Activated naive CD8-positive, alpha-beta T cell treated with anti-CD3 and anti-CD28 coated beads, Interleukin-2, amount 10 ng/mL, durations not matched to agents 7 days and 5 days (primary cell): ENCODE measurements around the gene BAIAP2L1. TPM values are rescaled to one million over a fixed set of nuclear protein-coding genes. Genes with fewer than 3 reads are reported as not detected.
A peak's percentile ranks its signal among the peaks of the same experiment; 100 is the strongest.

Experiments used
- ATAC-seq: fragments of 150-1000 bp; cut with Tn5 transposase; one replicate; pipeline ENCODE4 v1.10.0; 2021; ENCODE audit warnings: low read depth, moderate library complexity
- POLR2A ChIA-PET: fragments of 350-600 bp; sonication (Branson Sonifier 250); formaldehyde crosslinking; loops from one replicate; lab custom pipeline; 2021; ENCODE audit warnings: antibody characterized with exemption; lab: Charles Lee
- DNase-seq: peaks from one replicate; pipeline ENCODE4 v3.0.0; 2021
- H3K27ac Mint-ChIP-seq: one replicate; pipeline ENCODE4 v1.8.0; 2022; ENCODE audit warnings: mild to moderate bottlenecking, mixed read lengths
- H3K27me3 Mint-ChIP-seq: one replicate; pipeline ENCODE4 v1.8.0; 2022; ENCODE audit warnings: mild to moderate bottlenecking, moderate library complexity, mixed read lengths
- H3K36me3 Mint-ChIP-seq: one replicate; pipeline ENCODE4 v1.8.0; 2021; ENCODE audit warnings: mild to moderate bottlenecking, mixed read lengths
- H3K4me1 Mint-ChIP-seq: one replicate; pipeline ENCODE4 v1.8.0; 2021; ENCODE audit warnings: mixed read lengths
- H3K4me3 Mint-ChIP-seq: one replicate; pipeline ENCODE4 v1.8.0; 2022; ENCODE audit warnings: mild to moderate bottlenecking, moderate library complexity, mixed read lengths
- H3K9me3 Mint-ChIP-seq: one replicate; pipeline ENCODE4 v1.8.0; 2021; ENCODE audit warnings: mixed read lengths
- total RNA-seq, 2 experiments: library from RNA; stranded (reverse); gene quantifications; one replicate each; pipeline ENCODE4 v1.2.3, GENCODE V29; 2021

Gene BAIAP2L1
- total RNA-seq, 2 experiments from 2014 or later, result 1.4 to 2.2 TPM

DNA sequence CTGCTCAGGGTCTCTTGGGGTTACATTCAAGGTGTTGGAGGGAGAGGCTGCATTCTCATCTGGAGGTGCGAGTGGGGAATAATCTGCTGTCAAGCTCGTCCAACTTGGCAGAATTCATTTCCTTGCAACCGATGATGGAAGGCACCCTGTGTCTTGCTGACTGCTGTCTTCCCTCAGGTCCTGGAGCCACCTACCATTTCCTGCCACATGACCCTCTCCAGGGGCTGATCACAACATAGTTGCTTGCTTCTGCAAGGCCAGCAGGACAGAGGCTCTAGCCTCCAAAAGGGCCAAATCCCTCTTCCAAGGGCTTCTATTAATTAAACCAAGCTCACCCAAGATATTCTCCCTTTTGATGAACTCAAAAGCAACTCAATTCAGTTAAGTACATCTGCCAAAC is 133.6 kb downstream of the BAIAP2L1 start:
- DNase-seq (no peak), ATAC-seq (no peak)
- Mint-ChIP-seq H3K4me3 (no peak overlapping the region), H3K36me3 (peaks cover 10% of the 10 kb centered on the region), H3K27ac (no peak overlapping the region), H3K4me1 (no peaks in the 10 kb centered on the region), H3K9me3 (no peaks in the 10 kb centered on the region), H3K27me3 (no peaks in the 10 kb centered on the region)
- POLR2A ChIA-PET, result no interaction called here

DNA sequence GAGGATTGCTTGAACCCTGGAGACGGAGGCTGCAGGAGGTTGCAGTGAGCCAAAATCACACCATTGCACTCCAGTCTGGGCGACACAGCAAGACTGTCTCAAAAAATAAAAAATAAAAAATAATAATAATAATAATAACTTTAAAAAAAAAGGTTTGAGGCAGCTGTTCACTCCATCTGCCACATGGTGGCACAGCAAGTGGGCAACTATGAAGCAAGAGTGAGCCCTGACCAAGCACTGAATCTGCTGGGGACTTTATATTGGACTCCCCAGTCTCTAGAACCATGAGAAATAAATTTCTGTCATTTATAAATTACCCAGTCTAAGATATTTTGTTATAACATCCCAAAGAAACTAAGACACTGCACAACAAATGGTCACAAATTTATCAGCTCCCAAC is 134.1 kb downstream of the BAIAP2L1 start:
- H3K4me3 Mint-ChIP-seq, result no peak overlapping the region
- ATAC-seq, result no peak
- H3K4me1 Mint-ChIP-seq, result no peaks in the 10 kb centered on the region

DNA sequence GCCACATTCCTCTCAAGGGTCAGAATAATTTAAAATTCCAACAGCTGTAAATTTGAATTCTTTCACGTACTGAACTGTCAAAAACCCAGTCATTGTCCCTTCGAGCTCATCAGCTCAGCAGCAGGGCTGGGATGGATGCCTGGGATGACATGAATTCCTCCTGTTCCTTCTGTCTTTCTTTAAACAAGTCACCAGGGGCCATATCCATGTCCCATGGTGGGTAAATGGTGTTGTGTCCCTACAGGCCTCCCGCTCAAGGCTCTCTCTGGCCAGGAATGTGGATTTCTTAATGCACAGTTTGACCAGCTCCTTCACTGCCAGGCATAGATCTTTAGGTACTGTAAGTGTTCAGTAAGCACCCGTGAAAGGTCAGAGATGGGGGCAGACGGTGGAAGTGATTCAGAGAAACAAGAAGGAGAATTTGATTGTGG is 135.0 kb downstream of the BAIAP2L1 start:
- Mint-ChIP-seq H3K4me1 (no peaks in the 10 kb centered on the region), H3K36me3 (peaks cover 17% of the 10 kb centered on the region), H3K9me3 (no peaks in the 10 kb centered on the region), H3K4me3 (no peak overlapping the region), H3K27me3 (no peaks in the 10 kb centered on the region), H3K27ac (no peak overlapping the region)
- POLR2A ChIA-PET, result no interaction called here
- ATAC-seq, result no peak
- DNase-seq, result no peak

More for the DNA sequence above, 134.1 kb downstream of the BAIAP2L1 start:
- Mint-ChIP-seq H3K9me3 (no peaks in the 10 kb centered on the region), H3K27ac (no peak overlapping the region), H3K36me3 (peaks cover 11% of the 10 kb centered on the region), H3K27me3 (no peaks in the 10 kb centered on the region)
- POLR2A ChIA-PET, result interaction anchor here (0.5 kb wide), 1 partner anchor 65 kb away, joined by 4 read pairs; no protein-coding TSS in a partner anchor
- DNase-seq, result no peak

DNA sequence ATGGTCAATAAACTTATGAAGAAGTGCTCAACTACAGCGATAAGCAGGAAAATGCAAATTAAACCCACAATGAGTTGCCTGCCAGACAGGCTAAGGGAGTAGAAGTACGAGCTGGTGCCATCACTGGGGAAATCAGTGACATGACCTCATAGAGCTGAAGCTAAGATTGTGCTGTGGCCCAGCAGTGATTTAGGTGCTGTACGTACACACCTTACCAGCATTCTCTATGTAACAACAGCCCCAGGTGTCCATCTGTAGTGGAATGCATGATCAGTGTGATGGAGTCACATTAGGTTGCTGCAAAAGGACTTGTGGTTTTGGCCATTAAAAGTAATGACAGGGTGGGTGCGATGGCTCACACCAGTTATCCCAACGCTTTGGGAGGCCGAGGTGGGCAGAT is 143.2 kb downstream of the BAIAP2L1 start:
- Mint-ChIP-seq H3K4me1 (peaks cover 24% of the 10 kb centered on the region), H3K4me3 (no peak overlapping the region), H3K27me3 (no peaks in the 10 kb centered on the region), H3K36me3 (peaks cover 42% of the 10 kb centered on the region), H3K27ac (no peak overlapping the region), H3K9me3 (peaks cover 2% of the 10 kb centered on the region)
- POLR2A ChIA-PET, result no interaction called here
- no peak for DNase-seq
- no peak for ATAC-seq

DNA sequence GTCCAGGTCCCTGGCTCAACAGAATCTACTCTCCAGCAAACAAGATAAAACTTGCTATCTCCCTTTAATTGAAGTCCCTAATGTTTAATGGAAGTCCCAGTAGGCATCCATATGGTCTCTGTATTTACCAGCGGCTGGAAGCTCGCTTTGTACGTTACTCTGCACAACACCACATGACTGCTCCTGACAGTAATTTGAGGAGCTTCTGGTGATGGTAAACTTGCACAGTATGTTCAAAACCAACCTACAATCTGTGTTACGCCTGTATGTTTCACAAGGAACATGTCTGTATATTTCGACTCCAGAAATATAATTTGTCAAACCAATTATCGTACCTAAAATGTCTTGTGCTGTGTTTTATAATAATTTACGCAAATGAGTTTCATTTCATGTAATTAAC is 144.5 kb downstream of the BAIAP2L1 start:
- Mint-ChIP-seq H3K27ac (peak overlapping the region; percentile 51), H3K4me1 (peaks cover 28% of the 10 kb centered on the region)

GRCh38 chr7:98254951-98255610 is 145.8 kb downstream of the BAIAP2L1 start:
- peak overlapping the region; percentile 35 for H3K4me3 Mint-ChIP-seq
- no peaks in the 10 kb centered on the region for H3K27me3 Mint-ChIP-seq
- H3K4me1 Mint-ChIP-seq, result peaks cover 36% of the 10 kb centered on the region
- no peak for ATAC-seq
- DNase-seq, result no peak
- H3K36me3 Mint-ChIP-seq, result peaks cover 29% of the 10 kb centered on the region
- POLR2A ChIA-PET, result no interaction called here
- peak overlapping the region; percentile 58 for H3K27ac Mint-ChIP-seq
- peaks cover 2% of the 10 kb centered on the region for H3K9me3 Mint-ChIP-seq

More for the DNA sequence above, 144.5 kb downstream of the BAIAP2L1 start:
- DNase-seq, result no peak
- no peak for ATAC-seq
- POLR2A ChIA-PET, result no interaction called here
- H3K4me3 Mint-ChIP-seq, result no peak overlapping the region
- peaks cover 2% of the 10 kb centered on the region for H3K9me3 Mint-ChIP-seq
- H3K27me3 Mint-ChIP-seq, result no peaks in the 10 kb centered on the region
- peaks cover 36% of the 10 kb centered on the region for H3K36me3 Mint-ChIP-seq

- Mint-ChIP-seq H3K9me3 (peaks cover 2% of the 10 kb centered on the region), H3K4me1 (peaks cover 41% of the 10 kb centered on the region), H3K36me3 (peaks cover 30% of the 10 kb centered on the region), H3K4me3 (peak overlapping the region; percentile 35), H3K27me3 (no peaks in the 10 kb centered on the region), H3K27ac (no peak overlapping the region)
- DNase-seq (no peak), ATAC-seq (no peak)
- POLR2A ChIA-PET, result no interaction called here
Measured at GRCh38 chr7:98254516-98254915, 146.4 kb downstream of the BAIAP2L1 start.

DNA sequence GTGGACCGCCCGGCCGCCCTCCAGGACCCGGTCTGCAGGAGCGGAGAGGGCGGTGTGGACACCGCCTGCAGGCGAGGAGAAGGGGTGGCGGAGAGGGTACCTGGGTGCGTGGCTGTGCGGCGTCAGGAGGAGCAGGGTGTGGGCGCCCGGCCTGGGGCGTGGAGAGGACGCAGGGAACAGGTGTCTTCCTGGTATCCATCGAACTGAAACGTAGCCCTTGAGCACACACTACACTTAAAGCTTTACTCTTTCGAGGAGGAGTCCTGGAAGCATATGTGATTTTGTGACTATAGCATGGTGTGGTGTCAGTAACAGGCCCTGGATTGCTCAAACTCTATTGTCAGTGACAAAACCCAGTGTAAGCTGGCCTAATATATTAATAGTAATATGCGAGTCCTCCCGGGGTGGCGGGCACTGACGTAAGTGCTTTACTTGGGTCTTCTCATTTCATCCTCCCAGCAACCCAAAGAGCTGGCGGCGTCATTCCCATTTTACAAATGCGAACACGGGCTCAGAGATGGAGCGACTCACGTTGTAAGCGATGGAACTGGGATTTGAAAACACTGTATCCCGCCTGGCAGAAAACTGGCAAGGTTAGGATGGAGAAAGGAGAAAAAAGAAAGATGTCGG is 148.3 kb downstream of the BAIAP2L1 start:
- H3K4me1 Mint-ChIP-seq, result peaks cover 47% of the 10 kb centered on the region
- no peak for ATAC-seq
- H3K9me3 Mint-ChIP-seq, result no peaks in the 10 kb centered on the region
- H3K27ac Mint-ChIP-seq, result peak overlapping the region; percentile 94
- H3K4me3 Mint-ChIP-seq, result peak overlapping the region; percentile 94
- POLR2A ChIA-PET, result interaction anchor here (0.6 to 1.1 kb wide), 3 partner anchors 36 to 146 kb away, joined by 3 read pairs; no protein-coding TSS in a partner anchor
- peaks cover 29% of the 10 kb centered on the region for H3K36me3 Mint-ChIP-seq
- no peaks in the 10 kb centered on the region for H3K27me3 Mint-ChIP-seq
- no peak for DNase-seq

GRCh38 chr7:98251601-98252424 is 149.1 kb downstream of the BAIAP2L1 start, which contains the start of gene TECPR1:
TECPR1 (minus strand) TSS chr7:98252232; CDS start chr7:98246146, 6,086 bp downstream.
- POLR2A ChIA-PET, result interaction anchor here (1.0 to 2.2 kb wide), 6 partner anchors 10 to 144 kb away, joined by 3 to 26 read pairs (median 4); no protein-coding TSS in a partner anchor
- ATAC-seq, result peak; percentile 89
- Mint-ChIP-seq H3K36me3 (peaks cover 25% of the 10 kb centered on the region), H3K4me1 (peaks cover 46% of the 10 kb centered on the region), H3K27me3 (no peaks in the 10 kb centered on the region), H3K27ac (peak within 1 kb of the TSS; percentile 94), H3K9me3 (no peaks in the 10 kb centered on the region), H3K4me3 (peak within 1 kb of the TSS; percentile 94)
- peak; percentile 94 for DNase-seq

DNA sequence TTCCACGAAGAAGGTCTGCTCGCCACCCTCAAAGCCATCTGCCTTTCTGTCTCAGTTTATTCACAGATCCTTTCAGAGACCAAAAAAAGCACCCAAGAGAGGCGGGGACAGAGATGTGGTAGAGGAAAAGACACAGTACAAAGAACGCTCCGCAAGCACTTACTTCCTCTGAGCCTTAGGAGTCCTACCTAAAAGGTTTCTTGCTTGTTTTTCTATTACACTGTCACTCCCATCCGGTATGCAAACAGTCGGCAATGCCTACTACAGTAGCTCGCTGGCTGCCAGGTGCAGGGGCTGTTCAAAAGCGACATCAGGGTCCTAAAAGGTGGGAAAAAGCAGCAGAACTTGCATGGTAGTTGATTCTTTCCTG is 149.7 kb downstream of the BAIAP2L1 start:
- Mint-ChIP-seq H3K9me3 (no peaks in the 10 kb centered on the region), H3K4me1 (peaks cover 43% of the 10 kb centered on the region), H3K4me3 (peak overlapping the region; percentile 94), H3K36me3 (peaks cover 19% of the 10 kb centered on the region), H3K27ac (peak overlapping the region; percentile 94), H3K27me3 (no peaks in the 10 kb centered on the region)
- POLR2A ChIA-PET, result interaction anchor here (0.9 to 2.2 kb wide), 8 partner anchors 9 to 230 kb away, joined by 3 to 26 read pairs (median 4); partner anchors contain the start of gene BAIAP2L1
- DNase-seq (no peak), ATAC-seq (peak; percentile 56)

- H3K27ac Mint-ChIP-seq, result peak overlapping the region; percentile 94
- H3K9me3 Mint-ChIP-seq, result no peaks in the 10 kb centered on the region
- H3K27me3 Mint-ChIP-seq, result no peaks in the 10 kb centered on the region
- DNase-seq (peak; percentile 53), ATAC-seq (peak; percentile 40)
- peaks cover 39% of the 10 kb centered on the region for H3K4me1 Mint-ChIP-seq
- POLR2A ChIA-PET, result interaction anchor here (0.6 to 2.2 kb wide), 9 partner anchors 9 to 230 kb away, joined by 3 to 26 read pairs (median 4); partner anchors contain the start of gene BAIAP2L1
- peak overlapping the region; percentile 94 for H3K4me3 Mint-ChIP-seq
- peaks cover 18% of the 10 kb centered on the region for H3K36me3 Mint-ChIP-seq
Measured at GRCh38 chr7:98250789-98251188, 150.1 kb downstream of the BAIAP2L1 start.

- H3K9me3 Mint-ChIP-seq, result no peaks in the 10 kb centered on the region
- peak overlapping the region; percentile 64 for H3K4me3 Mint-ChIP-seq
- H3K36me3 Mint-ChIP-seq, result peaks cover 10% of the 10 kb centered on the region
- H3K4me1 Mint-ChIP-seq, result peaks cover 29% of the 10 kb centered on the region
- POLR2A ChIA-PET, result interaction anchor here (1.2 kb wide), 1 partner anchor 46 kb away, joined by 3 read pairs; no protein-coding TSS in a partner anchor
- H3K27me3 Mint-ChIP-seq, result no peaks in the 10 kb centered on the region
- ATAC-seq (no peak), DNase-seq (no peak)
- H3K27ac Mint-ChIP-seq, result peak overlapping the region; percentile 94
Measured at GRCh38 chr7:98249106-98249505, 151.8 kb downstream of the BAIAP2L1 start.

DNA sequence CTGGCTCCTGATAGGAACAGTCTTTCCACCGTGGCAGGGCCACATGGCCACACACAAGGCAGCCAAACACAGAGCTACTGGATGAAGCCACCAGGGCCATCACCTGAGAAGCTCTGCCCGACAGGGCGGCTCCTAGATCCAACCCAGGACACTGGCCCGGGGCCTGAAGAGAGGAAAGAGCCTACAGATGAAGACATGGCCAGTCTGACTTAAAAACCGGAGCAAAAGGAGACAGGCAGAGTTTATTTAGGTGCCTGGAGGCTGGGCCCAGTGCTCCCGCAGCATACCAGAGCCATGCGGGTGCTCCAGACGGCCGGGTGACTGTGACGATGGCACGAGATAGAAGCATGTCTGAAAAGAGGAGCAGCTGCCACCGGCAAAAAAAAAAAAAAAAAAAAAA is 152.7 kb downstream of the BAIAP2L1 start:
- Mint-ChIP-seq H3K36me3 (peaks cover 10% of the 10 kb centered on the region), H3K9me3 (no peaks in the 10 kb centered on the region), H3K4me1 (peaks cover 25% of the 10 kb centered on the region), H3K27me3 (no peaks in the 10 kb centered on the region), H3K27ac (peak overlapping the region; percentile 68), H3K4me3 (no peak overlapping the region)
- DNase-seq, result no peak
- ATAC-seq, result no peak
- POLR2A ChIA-PET, result no interaction called here
